ENCODE measurements around the gene OSBPL8.

Gene OSBPL8

DNA sequence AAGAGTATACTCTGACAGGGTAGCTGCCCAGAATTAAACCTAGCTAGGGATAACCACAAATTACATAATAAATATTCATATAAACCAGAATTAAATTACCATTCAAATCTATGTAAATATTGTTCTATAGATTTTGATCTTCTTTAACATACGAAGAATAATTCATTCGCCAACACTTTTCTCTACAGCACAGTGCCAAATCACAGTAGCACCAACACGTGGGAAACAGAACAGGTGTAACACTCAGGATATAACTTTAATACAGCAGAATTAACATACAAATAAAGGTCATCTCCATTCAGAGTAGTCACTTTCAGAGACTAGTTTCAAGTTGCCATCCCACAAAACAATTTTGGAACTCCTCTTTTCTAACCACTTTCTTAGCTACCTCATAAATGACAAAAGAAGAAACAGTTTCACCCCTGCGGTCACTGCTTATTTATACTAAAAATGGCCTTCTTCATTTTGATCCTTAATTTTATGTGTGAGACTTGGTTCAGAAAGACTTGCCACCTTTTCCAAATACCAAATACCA is 15.7 kb downstream of the OSBPL8 start (continued):
- TF ChIP-seq, protein P1, sequence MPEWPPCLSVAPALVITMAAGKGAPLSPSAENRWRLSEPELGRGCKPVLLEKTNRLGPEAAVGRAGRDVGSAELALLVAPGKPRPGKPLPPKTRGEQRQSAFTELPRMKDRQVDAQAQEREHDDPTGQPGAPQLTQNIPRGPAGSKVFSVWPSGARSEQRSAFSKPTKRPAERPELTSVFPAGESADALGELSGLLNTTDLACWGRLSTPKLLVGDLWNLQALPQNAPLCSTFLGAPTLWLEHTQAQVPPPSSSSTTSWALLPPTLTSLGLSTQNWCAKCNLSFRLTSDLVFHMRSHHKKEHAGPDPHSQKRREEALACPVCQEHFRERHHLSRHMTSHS (tag by site-specific recombination; IDR thresholded peaks at IDR 0.05): no peak
- TF ChIP-seq, protein P2, sequence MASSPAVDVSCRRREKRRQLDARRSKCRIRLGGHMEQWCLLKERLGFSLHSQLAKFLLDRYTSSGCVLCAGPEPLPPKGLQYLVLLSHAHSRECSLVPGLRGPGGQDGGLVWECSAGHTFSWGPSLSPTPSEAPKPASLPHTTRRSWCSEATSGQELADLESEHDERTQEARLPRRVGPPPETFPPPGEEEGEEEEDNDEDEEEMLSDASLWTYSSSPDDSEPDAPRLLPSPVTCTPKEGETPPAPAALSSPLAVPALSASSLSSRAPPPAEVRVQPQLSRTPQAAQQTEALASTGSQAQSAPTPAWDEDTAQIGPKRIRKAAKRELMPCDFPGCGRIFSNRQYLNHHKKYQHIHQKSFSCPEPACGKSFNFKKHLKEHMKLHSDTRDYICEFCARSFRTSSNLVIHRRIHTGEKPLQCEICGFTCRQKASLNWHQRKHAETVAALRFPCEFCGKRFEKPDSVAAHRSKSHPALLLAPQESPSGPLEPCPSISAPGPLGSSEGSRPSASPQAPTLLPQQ (tag by site-specific recombination; IDR thresholded peaks at IDR 0.05): no peak
- TF ChIP-seq KLF9 (tag by site-specific recombination; IDR thresholded peaks at IDR 0.05; ENCODE audit: low read depth) (no peak), ZNF23 (tag by site-specific recombination; IDR thresholded peaks at IDR 0.05; ENCODE audit: borderline replicate concordance) (no peak), ZSCAN16 (tag by site-specific recombination; IDR thresholded peaks at IDR 0.05) (no peak), ZNF214 (tag by site-specific recombination; IDR thresholded peaks at IDR 0.05; ENCODE audit: borderline replicate concordance) (no peak)
- TF ChIP-seq, protein P3, sequence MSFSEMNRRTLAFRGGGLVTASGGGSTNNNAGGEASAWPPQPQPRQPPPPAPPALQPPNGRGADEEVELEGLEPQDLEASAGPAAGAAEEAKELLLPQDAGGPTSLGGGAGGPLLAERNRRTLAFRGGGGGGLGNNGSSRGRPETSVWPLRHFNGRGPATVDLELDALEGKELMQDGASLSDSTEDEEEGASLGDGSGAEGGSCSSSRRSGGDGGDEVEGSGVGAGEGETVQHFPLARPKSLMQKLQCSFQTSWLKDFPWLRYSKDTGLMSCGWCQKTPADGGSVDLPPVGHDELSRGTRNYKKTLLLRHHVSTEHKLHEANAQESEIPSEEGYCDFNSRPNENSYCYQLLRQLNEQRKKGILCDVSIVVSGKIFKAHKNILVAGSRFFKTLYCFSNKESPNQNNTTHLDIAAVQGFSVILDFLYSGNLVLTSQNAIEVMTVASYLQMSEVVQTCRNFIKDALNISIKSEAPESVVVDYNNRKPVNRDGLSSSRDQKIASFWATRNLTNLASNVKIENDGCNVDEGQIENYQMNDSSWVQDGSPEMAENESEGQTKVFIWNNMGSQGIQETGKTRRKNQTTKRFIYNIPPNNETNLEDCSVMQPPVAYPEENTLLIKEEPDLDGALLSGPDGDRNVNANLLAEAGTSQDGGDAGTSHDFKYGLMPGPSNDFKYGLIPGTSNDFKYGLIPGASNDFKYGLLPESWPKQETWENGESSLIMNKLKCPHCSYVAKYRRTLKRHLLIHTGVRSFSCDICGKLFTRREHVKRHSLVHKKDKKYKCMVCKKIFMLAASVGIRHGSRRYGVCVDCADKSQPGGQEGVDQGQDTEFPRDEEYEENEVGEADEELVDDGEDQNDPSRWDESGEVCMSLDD (tag by site-specific recombination; IDR thresholded peaks at IDR 0.05): no peak
- TF ChIP-seq, protein P4, sequence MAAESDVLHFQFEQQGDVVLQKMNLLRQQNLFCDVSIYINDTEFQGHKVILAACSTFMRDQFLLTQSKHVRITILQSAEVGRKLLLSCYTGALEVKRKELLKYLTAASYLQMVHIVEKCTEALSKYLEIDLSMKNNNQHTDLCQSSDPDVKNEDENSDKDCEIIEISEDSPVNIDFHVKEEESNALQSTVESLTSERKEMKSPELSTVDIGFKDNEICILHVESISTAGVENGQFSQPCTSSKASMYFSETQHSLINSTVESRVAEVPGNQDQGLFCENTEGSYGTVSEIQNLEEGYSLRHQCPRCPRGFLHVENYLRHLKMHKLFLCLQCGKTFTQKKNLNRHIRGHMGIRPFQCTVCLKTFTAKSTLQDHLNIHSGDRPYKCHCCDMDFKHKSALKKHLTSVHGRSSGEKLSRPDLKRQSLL (tag by site-specific recombination; IDR thresholded peaks at IDR 0.05): no peak
- TF ChIP-seq, protein P5, sequence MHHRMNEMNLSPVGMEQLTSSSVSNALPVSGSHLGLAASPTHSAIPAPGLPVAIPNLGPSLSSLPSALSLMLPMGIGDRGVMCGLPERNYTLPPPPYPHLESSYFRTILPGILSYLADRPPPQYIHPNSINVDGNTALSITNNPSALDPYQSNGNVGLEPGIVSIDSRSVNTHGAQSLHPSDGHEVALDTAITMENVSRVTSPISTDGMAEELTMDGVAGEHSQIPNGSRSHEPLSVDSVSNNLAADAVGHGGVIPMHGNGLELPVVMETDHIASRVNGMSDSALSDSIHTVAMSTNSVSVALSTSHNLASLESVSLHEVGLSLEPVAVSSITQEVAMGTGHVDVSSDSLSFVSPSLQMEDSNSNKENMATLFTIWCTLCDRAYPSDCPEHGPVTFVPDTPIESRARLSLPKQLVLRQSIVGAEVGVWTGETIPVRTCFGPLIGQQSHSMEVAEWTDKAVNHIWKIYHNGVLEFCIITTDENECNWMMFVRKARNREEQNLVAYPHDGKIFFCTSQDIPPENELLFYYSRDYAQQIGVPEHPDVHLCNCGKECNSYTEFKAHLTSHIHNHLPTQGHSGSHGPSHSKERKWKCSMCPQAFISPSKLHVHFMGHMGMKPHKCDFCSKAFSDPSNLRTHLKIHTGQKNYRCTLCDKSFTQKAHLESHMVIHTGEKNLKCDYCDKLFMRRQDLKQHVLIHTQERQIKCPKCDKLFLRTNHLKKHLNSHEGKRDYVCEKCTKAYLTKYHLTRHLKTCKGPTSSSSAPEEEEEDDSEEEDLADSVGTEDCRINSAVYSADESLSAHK (tag by site-specific recombination; IDR thresholded peaks at IDR 0.05): no peak

DNA sequence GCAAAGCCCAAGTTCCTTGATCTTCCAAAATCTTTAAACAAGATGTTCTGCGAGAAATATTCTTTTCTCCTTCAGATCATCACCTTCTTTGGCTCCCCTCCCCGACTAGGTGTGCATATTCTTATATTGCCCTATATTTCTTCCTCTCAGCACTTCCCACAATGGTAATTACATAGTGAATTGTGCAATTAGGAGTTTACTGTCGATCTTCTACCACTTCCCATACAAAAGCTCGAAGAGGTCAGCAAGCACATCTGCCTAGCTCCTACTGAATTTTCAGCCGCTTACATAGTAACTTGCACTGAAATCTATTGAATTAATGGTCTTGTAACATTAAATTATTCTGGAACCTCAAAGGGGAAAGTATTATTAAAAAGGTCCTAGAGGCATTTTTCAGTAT is 16.7 kb downstream of the OSBPL8 start:
- H3K4me1 ChIP-seq (ENCODE audit: control insufficient read depth, insufficient read depth, low read length): peaks cover 21% of the 10 kb centered on the region
- POLR2A ChIA-PET: no interaction called here
- no peak overlapping the region for H3K4me3 ChIP-seq (ENCODE audit: low read depth, low read length)
- CTCF ChIA-PET: interaction anchor here (0.7 to 3.2 kb wide), 2 partner anchors 44 to 88 kb away, joined by 3 to 11 read pairs; no protein-coding TSS in a partner anchor
- no peak for TF ChIP-seq ZNF585B (tag by site-specific recombination; IDR thresholded peaks at IDR 0.05)
- no peak for TF ChIP-seq ZNF600 (tag by site-specific recombination; IDR thresholded peaks at IDR 0.05)
- TF ChIP-seq, protein P6, sequence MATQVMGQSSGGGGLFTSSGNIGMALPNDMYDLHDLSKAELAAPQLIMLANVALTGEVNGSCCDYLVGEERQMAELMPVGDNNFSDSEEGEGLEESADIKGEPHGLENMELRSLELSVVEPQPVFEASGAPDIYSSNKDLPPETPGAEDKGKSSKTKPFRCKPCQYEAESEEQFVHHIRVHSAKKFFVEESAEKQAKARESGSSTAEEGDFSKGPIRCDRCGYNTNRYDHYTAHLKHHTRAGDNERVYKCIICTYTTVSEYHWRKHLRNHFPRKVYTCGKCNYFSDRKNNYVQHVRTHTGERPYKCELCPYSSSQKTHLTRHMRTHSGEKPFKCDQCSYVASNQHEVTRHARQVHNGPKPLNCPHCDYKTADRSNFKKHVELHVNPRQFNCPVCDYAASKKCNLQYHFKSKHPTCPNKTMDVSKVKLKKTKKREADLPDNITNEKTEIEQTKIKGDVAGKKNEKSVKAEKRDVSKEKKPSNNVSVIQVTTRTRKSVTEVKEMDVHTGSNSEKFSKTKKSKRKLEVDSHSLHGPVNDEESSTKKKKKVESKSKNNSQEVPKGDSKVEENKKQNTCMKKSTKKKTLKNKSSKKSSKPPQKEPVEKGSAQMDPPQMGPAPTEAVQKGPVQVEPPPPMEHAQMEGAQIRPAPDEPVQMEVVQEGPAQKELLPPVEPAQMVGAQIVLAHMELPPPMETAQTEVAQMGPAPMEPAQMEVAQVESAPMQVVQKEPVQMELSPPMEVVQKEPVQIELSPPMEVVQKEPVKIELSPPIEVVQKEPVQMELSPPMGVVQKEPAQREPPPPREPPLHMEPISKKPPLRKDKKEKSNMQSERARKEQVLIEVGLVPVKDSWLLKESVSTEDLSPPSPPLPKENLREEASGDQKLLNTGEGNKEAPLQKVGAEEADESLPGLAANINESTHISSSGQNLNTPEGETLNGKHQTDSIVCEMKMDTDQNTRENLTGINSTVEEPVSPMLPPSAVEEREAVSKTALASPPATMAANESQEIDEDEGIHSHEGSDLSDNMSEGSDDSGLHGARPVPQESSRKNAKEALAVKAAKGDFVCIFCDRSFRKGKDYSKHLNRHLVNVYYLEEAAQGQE (tag by site-specific recombination; IDR thresholded peaks at IDR 0.05): no peak
- no peaks in the 10 kb centered on the region for H3K9me3 ChIP-seq (ENCODE audit: control insufficient read depth, insufficient read depth, low read depth, low read length)
- no peak overlapping the region for H3K27ac ChIP-seq (ENCODE audit: extremely low read depth, low read depth, low read length)
- no peaks in the 10 kb centered on the region; a peak in 1 of 3 replicates for H3K36me3 ChIP-seq (ENCODE audit: control insufficient read depth in 2 of 2, insufficient read depth in 1 of 2, low read length in 2 of 2)

All from HEK293 (cell line).